OCI-LY7 (cell line): ENCODE data around the gene SAT2. TPM values are rescaled to one million over a fixed set of nuclear protein-coding genes. Genes with fewer than 3 reads are reported as not detected.

ENCODE experiments used
- Bru-seq: library from RNA; stranded (reverse); fragments of 400-500 nt; gene quantifications from one replicate; lab custom pipeline; 2021; lab: Mats Ljungman, UMichigan
- BruChase-seq, 2 experiments: library from RNA; stranded (reverse); fragments of 400-500 nt; gene quantifications; one replicate each; lab custom pipeline; 2021; lab: Mats Ljungman, UMichigan
- BruUV-seq: library from RNA; stranded (reverse); fragments of 400-500 nt; replicated peaks from 2 replicates; lab custom pipeline; 2021; lab: Mats Ljungman, UMichigan
- CTCF ChIA-PET: fragments of 300-600 bp; sonication (Branson Sonifier 250); formaldehyde crosslinking; loops from one replicate; lab custom pipeline; 2022; ENCODE audit warnings: antibody characterized with exemption; ENCODE audit not compliant: unreplicated experiment; lab: Charles Lee
- POLR2A ChIA-PET: fragments of 300-600 bp; sonication (Branson Sonifier 250); formaldehyde crosslinking; loops from one replicate; lab custom pipeline; 2022; ENCODE audit warnings: antibody characterized with exemption; lab: Charles Lee
- DNase-seq: peaks from one replicate; pipeline ENCODE4 v3.0.0-alpha.2; 2015; ENCODE audit warnings: low spot score
- H2AFZ ChIP-seq: fragments of 200-600 bp; sonication (generic), shearing (Covaris generic); 2 replicates; pipeline ENCODE4 v1.6.1; 2014; ENCODE audit warnings: mild to moderate bottlenecking, antibody characterized with exemption, low read length, moderate library complexity
- H3K27ac ChIP-seq: fragments of 200-600 bp; sonication (generic); 2 replicates; pipeline ENCODE4 v1.5.1; 2014; ENCODE audit warnings: mixed run types, low read depth, mild to moderate bottlenecking, moderate library complexity, low read length, inconsistent platforms; ENCODE audit not compliant: poor library complexity, severe bottlenecking
- H3K36me3 ChIP-seq: fragments of 200-600 bp; sonication (generic); 2 replicates; pipeline ENCODE4 v1.6.1; 2014; ENCODE audit warnings: mild to moderate bottlenecking, antibody characterized with exemption, low read length, moderate library complexity, mixed read lengths; ENCODE audit not compliant: insufficient read depth
- H3K4me1 ChIP-seq: fragments of 200-600 bp; sonication (generic); 2 replicates; pipeline ENCODE4 v1.5.1; 2014; ENCODE audit warnings: mild to moderate bottlenecking, low read length; ENCODE audit not compliant: insufficient read depth, poor library complexity, severe bottlenecking
- H3K4me2 ChIP-seq: fragments of 200-600 bp; sonication (generic); 2 replicates; pipeline ENCODE4 v1.6.1; 2014; ENCODE audit warnings: mild to moderate bottlenecking, low read length
- H3K4me3 ChIP-seq: fragments of 200-600 bp; sonication (generic); 2 replicates; pipeline ENCODE4 v1.5.1; 2014; ENCODE audit warnings: mild to moderate bottlenecking, low read depth, low read length; ENCODE audit not compliant: poor library complexity, severe bottlenecking
- H3K79me2 ChIP-seq: fragments of 200-600 bp; sonication (generic); 2 replicates; pipeline ENCODE4 v1.6.1; 2016; ENCODE audit warnings: low read depth, mild to moderate bottlenecking, low read length, moderate library complexity, mixed read lengths; ENCODE audit not compliant: insufficient read depth
- H3K9me2 ChIP-seq: fragments of 200-600 bp; sonication (generic); 2 replicates; pipeline ENCODE4 v1.6.1; 2016; ENCODE audit warnings: mild to moderate bottlenecking, low read length, mixed read lengths; ENCODE audit not compliant: insufficient read depth
- H3K9me3 ChIP-seq: fragments of 200-600 bp; sonication (generic); 2 replicates; pipeline ENCODE4 v1.6.1; 2014; ENCODE audit warnings: mild to moderate bottlenecking, mixed run types, low read length, mixed read lengths
- H4K20me1 ChIP-seq: fragments of 200-600 bp; sonication (generic); 2 replicates; pipeline ENCODE4 v1.6.1; 2014; ENCODE audit warnings: mild to moderate bottlenecking, antibody characterized with exemption, low read length, moderate library complexity, mixed read lengths; ENCODE audit not compliant: insufficient read depth
- EZH2phosphoT487 ChIP-seq: fragments of 200-600 bp; sonication (generic); IDR thresholded peaks from 2 replicates; pipeline ENCODE4 v1.6.1; 2018; ENCODE audit warnings: low read depth, borderline replicate concordance, mild to moderate bottlenecking, mixed run types, antibody characterized with exemption, low read length, moderate library complexity, mixed read lengths
- intact Hi-C: fragments of 100-400 bp; cut with micrococcal nuclease; formaldehyde crosslinking; loops from one replicate; pipeline ENCODE4 v1.10.0; 2022; ENCODE audit not compliant: unreplicated experiment
- long read RNA-seq: library from polyadenylated mRNA; stranded (forward); transcript quantifications from one replicate; pipeline ENCODE4 v2.0.0, GENCODE V29; 2022
- total RNA-seq, 2 experiments: library from RNA; depleted of rRNA in 1 of 2; stranded (reverse); fragments of >200 nt in 1 of 2; shearing (Covaris generic) in 1 of 2; gene quantifications; 2 replicates each; pipeline ENCODE4 v1.2.3, GENCODE V29; 2014 to 2022
- TF ChIP-seq, protein P1 (sequence below): fragments of 200-600 bp; sonication (generic); conservative IDR thresholded peaks from 2 replicates; pipeline ENCODE4 v1.5.1; 2014; ENCODE audit warnings: mild to moderate bottlenecking, antibody characterized with exemption, low read length, moderate library complexity, mixed read lengths

Gene SAT2
- total RNA-seq (2014; rRNA removed; shearing (Covaris generic)) (16.0 and 16.9 TPM in 2 replicates), total RNA-seq (2022) (37.3 and 41.1 TPM in 2 replicates), Bru-seq, nascent RNA (percentile 66 among the genes with signal in this experiment), BruChase-seq, experiment 1, labeled RNA remaining after a 6-hour chase (percentile 73 among the genes with signal in this experiment), BruChase-seq, experiment 2, labeled RNA remaining after a 2-hour chase (percentile 72 among the genes with signal in this experiment)
- long read RNA-seq, transcript SAT2-202 (6 exons, 974 nt), result major isoform, 6 of 25 reads
- long read RNA-seq, transcript SAT2-208 (5 exons, 640 nt), result major isoform, 6 of 25 reads
- long read RNA-seq, partial matches to known transcripts, result 0 of 25 reads
- long read RNA-seq, other reads (novel, unspliced or antisense), result 4 of 25 reads

- peak; percentile 82 for DNase-seq
- Histone ChIP-seq H3K4me2 (peak within 1 kb of the TSS; percentile 74), H4K20me1 (no peaks in the 10 kb centered on the region), H3K9me3 (no peaks in the 10 kb centered on the region), H3K79me2 (no peaks in the 10 kb centered on the region), H2AFZ (peak within 1 kb of the TSS; percentile 73), H3K4me3 (peak within 1 kb of the TSS; percentile 75), H3K36me3 (no peaks in the 10 kb centered on the region), H3K4me1 (peaks cover 4% of the 10 kb centered on the region), H3K27ac (no peak within 1 kb of the TSS), H3K9me2 (no peaks in the 10 kb centered on the region)
- POLR2A ChIA-PET, result interaction anchor here (0.5 to 1.7 kb wide), 6 partner anchors 13 to 252 kb away, joined by 3 to 6 read pairs (median 4); partner anchors contain the start of genes FXR2 and TP53
- no TSS peak for BruUV-seq
- intact Hi-C loops, result loop anchor here (2.0 kb wide), 1 partner anchor 59 kb away; the partner anchor contains the start of gene TP53
- CTCF ChIA-PET, result no interaction called here
- TF ChIP-seq EZH2phosphoT487, result no peak
- TF ChIP-seq, protein P1, sequence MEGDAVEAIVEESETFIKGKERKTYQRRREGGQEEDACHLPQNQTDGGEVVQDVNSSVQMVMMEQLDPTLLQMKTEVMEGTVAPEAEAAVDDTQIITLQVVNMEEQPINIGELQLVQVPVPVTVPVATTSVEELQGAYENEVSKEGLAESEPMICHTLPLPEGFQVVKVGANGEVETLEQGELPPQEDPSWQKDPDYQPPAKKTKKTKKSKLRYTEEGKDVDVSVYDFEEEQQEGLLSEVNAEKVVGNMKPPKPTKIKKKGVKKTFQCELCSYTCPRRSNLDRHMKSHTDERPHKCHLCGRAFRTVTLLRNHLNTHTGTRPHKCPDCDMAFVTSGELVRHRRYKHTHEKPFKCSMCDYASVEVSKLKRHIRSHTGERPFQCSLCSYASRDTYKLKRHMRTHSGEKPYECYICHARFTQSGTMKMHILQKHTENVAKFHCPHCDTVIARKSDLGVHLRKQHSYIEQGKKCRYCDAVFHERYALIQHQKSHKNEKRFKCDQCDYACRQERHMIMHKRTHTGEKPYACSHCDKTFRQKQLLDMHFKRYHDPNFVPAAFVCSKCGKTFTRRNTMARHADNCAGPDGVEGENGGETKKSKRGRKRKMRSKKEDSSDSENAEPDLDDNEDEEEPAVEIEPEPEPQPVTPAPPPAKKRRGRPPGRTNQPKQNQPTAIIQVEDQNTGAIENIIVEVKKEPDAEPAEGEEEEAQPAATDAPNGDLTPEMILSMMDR, result no peak
These were observed at the start of gene SAT2 for GRCh38 chr17:7627250-7628121. Gene SAT2 (minus strand): TSS chr17:7627821. CDS start chr17:7627635, 186 bp downstream.

DNA sequence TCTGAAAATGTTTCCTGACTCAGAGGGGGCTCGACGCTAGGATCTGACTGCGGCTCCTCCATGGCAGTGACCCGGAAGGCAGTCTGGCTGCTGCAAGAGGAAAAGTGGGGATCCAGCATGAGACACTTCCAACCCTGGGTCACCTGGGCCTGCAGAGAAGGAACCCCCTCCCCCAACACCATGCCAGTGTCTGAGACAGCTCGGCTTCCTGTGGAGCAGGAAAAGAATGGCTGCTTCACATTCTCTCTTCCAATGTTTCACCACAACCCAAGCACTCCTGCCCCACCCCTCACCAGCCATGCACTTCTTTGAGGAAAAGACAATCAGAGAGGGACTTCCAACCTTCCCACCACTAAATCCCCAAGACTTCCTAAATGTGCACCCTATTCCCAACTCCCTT is 48.9 kb upstream of the SAT2 start:
- no peaks in the 10 kb centered on the region for H4K20me1 ChIP-seq
- POLR2A ChIA-PET, result interaction anchor here (0.6 kb wide), 1 partner anchor 115 kb away, joined by 3 read pairs; no protein-coding TSS in a partner anchor
- H3K79me2 ChIP-seq, result peaks cover 8% of the 10 kb centered on the region; the same call in 1 of the 2 replicates
- peaks cover 51% of the 10 kb centered on the region for H3K36me3 ChIP-seq
- no TSS peak for BruUV-seq
- intact Hi-C loops, result no loop called here
- no peaks in the 10 kb centered on the region for H3K4me1 ChIP-seq
- DNase-seq, result no peak
- no peak overlapping the region for H3K27ac ChIP-seq
- H3K4me3 ChIP-seq, result no peak overlapping the region
- no peak overlapping the region for H3K4me2 ChIP-seq
- H3K9me3 ChIP-seq, result peaks cover 8% of the 10 kb centered on the region
- H2AFZ ChIP-seq, result no peak overlapping the region
- no peaks in the 10 kb centered on the region for H3K9me2 ChIP-seq
- TF ChIP-seq EZH2phosphoT487, result no peak
- TF ChIP-seq, protein P1, result no peak
- CTCF ChIA-PET, result no interaction called here
